C4-2B (cell line): ENCODE measurements around the gene RCSD1.
"Not testable (repeated sequence)": the region's sequence is repeated elsewhere in the genome, so short reads cannot be mapped to it uniquely, and the experiment has no call there.

Experiments used
- H3K27ac ChIP-seq: fragments of 450-650 bp; 2 replicates; pipeline ENCODE4 v1.5.1; 2017
- CTCF ChIP-seq: fragments of 450-650 bp; conservative IDR thresholded peaks from 2 replicates; pipeline ENCODE4 v1.5.1; 2017; ENCODE audit warnings: mild to moderate bottlenecking
- ZFX ChIP-seq: fragments of 450-650 bp; IDR thresholded peaks from 2 replicates; pipeline ENCODE4 v1.6.1; 2017

The RCSD1 gene

GRCh38 chr1:167739752-167740151 lies 109.7 kb downstream of the RCSD1 start:
- H3K27ac ChIP-seq = no peak overlapping the region
- no peak for TF ChIP-seq ZFX
- no peak for TF ChIP-seq CTCF

- peak overlapping the region; percentile 30 for H3K27ac ChIP-seq
Observed at GRCh38 chr1:167741103-167741502, 111.1 kb downstream of the RCSD1 start.

GRCh38 chr1:167742392-167743057 lies 112.5 kb downstream of the RCSD1 start:
- H3K27ac ChIP-seq = not testable (repeated sequence)

GRCh38 chr1:167744901-167745300 lies 114.9 kb downstream of the RCSD1 start:
- TF ChIP-seq CTCF (no peak), ZFX (no peak)
- H3K27ac ChIP-seq = no peak overlapping the region

GRCh38 chr1:167746013-167746672 lies 116.1 kb downstream of the RCSD1 start:
- no peak for TF ChIP-seq CTCF
- no peak for TF ChIP-seq ZFX
- H3K27ac ChIP-seq = no peak overlapping the region

- H3K27ac ChIP-seq = peak overlapping the region; percentile 24; the same call in 1 of the 2 replicates
- TF ChIP-seq ZFX (no peak), CTCF (no peak)
Observed at GRCh38 chr1:167746988-167747655, 117.1 kb downstream of the RCSD1 start.

- H3K27ac ChIP-seq = no peak overlapping the region
- TF ChIP-seq ZFX = no peak
- TF ChIP-seq CTCF = no peak
Observed at GRCh38 chr1:167747988-167748387, 118.0 kb downstream of the RCSD1 start.

- H3K27ac ChIP-seq = no peak overlapping the region
- TF ChIP-seq CTCF = no peak
- no peak for TF ChIP-seq ZFX
Observed at GRCh38 chr1:167748906-167749305, 118.9 kb downstream of the RCSD1 start.
